NB4 (cell line): ENCODE results near the gene WDR73.
"Not testable (repeated sequence)": the region's sequence is repeated elsewhere in the genome, so short reads cannot be mapped to it uniquely, and the experiment has no call there.

Experiments
- DNase-seq: peaks from one replicate; pipeline ENCODE4 v3.0.0; 2010; ENCODE audit warnings: low read depth
- H3K4me3 ChIP-seq: one replicate; pipeline ENCODE4 v1.5.1; 2011; ENCODE audit warnings: mild to moderate bottlenecking, low read depth, low read length, moderate library complexity
- MAX ChIP-seq: IDR thresholded peaks from 2 replicates; pipeline ENCODE4 v1.6.1; 2011; ENCODE audit warnings: low read depth, low read length
- MYC ChIP-seq: IDR thresholded peaks from 2 replicates; pipeline ENCODE4 v1.6.1; 2011; ENCODE audit warnings: low read depth, low read length
- POLR2A ChIP-seq: IDR thresholded peaks from 2 replicates; pipeline ENCODE4 v1.6.1; 2011; ENCODE audit warnings: mild to moderate bottlenecking; ENCODE audit not compliant: insufficient read length; ENCODE audit errors: extremely low read depth
- TF ChIP-seq, protein P1 (sequence below): IDR thresholded peaks from one replicate; pipeline ENCODE4 v1.5.1; 2012; ENCODE audit warnings: low read depth, low read length

WDR73 gene

DNA sequence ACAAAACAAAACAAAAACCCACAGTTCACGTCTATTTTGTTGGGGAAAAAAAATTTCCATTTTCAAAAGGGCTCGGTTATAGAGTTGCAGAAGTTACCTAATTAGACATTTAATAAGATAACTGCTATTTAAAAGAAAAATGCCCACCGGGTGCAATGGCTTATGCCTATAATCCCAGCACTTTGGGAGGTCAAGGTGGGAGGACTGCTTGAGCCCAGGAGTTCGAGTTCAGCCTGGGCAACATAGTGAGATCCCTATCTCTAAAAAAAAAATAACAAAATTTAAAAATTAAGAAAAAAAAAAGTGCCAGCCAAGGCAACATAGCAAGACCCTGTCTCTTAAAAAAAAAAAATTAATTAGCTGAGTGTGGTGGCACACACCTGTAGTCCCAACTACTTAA lies 42.7 kb upstream of the WDR73 start:
- DNase-seq = no peak
- no peak overlapping the region for H3K4me3 ChIP-seq
- TF ChIP-seq MAX = no peak
- TF ChIP-seq MYC = no peak
- TF ChIP-seq, protein P1, sequence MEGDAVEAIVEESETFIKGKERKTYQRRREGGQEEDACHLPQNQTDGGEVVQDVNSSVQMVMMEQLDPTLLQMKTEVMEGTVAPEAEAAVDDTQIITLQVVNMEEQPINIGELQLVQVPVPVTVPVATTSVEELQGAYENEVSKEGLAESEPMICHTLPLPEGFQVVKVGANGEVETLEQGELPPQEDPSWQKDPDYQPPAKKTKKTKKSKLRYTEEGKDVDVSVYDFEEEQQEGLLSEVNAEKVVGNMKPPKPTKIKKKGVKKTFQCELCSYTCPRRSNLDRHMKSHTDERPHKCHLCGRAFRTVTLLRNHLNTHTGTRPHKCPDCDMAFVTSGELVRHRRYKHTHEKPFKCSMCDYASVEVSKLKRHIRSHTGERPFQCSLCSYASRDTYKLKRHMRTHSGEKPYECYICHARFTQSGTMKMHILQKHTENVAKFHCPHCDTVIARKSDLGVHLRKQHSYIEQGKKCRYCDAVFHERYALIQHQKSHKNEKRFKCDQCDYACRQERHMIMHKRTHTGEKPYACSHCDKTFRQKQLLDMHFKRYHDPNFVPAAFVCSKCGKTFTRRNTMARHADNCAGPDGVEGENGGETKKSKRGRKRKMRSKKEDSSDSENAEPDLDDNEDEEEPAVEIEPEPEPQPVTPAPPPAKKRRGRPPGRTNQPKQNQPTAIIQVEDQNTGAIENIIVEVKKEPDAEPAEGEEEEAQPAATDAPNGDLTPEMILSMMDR = no peak
- no peak for TF ChIP-seq POLR2A

DNA sequence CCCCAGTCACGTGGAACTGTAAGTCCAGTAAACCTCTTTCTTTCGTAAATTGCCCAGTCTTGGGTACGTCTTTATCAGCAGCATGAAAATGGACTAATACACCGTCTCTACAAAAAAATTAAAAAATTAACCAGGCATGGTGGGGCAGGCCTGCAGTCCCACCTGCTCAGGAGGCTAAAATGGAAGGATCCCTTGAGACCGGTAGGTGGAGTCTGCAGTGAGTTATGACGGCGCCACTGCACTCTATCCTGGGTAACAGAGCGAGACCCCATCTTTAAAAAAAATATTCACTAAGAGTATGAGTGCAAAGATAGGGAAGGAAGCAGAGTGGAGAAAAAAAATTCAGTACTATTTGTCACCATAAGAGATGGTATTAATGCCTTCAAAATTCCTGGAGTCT lies 36.3 kb upstream of the WDR73 start:
- TF ChIP-seq, protein P1 = no peak
- TF ChIP-seq MYC (no peak), MAX (no peak), POLR2A (no peak)
- DNase-seq = no peak
- H3K4me3 ChIP-seq = no peak overlapping the region

GRCh38 chr15:84689858-84690257 lies 35.8 kb upstream of the WDR73 start:
- TF ChIP-seq MAX (no peak), MYC (no peak), POLR2A (no peak)
- TF ChIP-seq, protein P1 = no peak
- DNase-seq = no peak
- no peak overlapping the region for H3K4me3 ChIP-seq

DNA sequence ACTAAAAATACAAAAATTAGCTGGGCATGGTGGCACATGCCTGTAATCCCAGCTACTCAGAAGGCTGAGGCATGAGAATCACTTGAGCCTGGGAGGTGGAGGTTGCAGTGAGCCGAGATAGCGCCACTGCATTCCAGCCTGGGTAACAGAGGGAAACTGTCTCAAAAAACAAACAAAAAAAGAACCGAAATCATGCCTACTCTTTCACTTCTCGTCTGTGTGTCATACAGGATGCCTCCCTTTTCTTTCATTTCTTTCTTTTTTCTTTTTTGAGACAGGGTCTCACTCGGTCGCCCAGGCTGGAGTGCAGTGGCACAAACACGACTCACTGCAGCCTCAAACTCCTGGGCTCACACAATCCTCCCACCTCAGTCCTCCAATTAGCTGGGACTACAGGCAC lies 32.4 kb upstream of the WDR73 start:
- not testable (repeated sequence) for H3K4me3 ChIP-seq, DNase-seq

- no peak overlapping the region for H3K4me3 ChIP-seq
- TF ChIP-seq MAX = no peak
- TF ChIP-seq POLR2A = no peak
- DNase-seq = peak; percentile 77
Observed at GRCh38 chr15:84685304-84685703, 31.2 kb upstream of the WDR73 start.

GRCh38 chr15:84684092-84684491 lies 30.0 kb upstream of the WDR73 start:
- no peak for TF ChIP-seq POLR2A
- TF ChIP-seq MAX = no peak
- TF ChIP-seq MYC = no peak
- TF ChIP-seq, protein P1 = no peak
- peak; percentile 35 for DNase-seq
- no peak overlapping the region for H3K4me3 ChIP-seq

DNA sequence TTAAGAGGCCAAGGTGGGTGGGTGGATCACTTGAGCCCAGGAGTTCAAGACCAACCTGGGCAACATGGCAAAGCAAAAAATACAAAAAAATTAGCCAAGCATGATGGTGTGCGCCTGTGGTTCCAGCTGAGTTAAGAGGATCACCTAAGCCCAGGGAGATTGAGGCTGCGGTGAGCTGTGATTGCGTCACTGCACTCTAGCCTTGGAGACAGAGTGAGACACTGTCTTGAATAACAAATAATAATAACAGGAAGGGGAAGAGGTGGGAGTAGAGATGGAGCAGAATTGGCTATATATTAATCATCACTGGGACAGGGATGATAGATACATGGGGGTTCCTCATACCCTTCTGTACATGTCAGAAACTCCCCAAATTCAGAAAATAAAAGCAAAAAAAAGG lies 27.7 kb upstream of the WDR73 start:
- TF ChIP-seq, protein P1 = no peak
- no peak for TF ChIP-seq MAX
- TF ChIP-seq MYC = no peak
- TF ChIP-seq POLR2A = no peak

More for the DNA sequence above, 27.7 kb upstream of the WDR73 start:
- DNase-seq = peak; percentile 75
- H3K4me3 ChIP-seq = no peak overlapping the region
